Measurements from ENCODE around the gene LCN1.

GRCh38 chr9:135519179-135519971, 1.9 kb upstream of the LCN1 start:
- TF ChIP-seq CTCF (conservative IDR thresholded peaks at IDR 0.05) (no peak), EZH2 (IDR thresholded peaks at IDR 0.05; ENCODE audit: low read depth) (no peak)

Data from PC-9 (cell line).